K562 (cell line): ENCODE results near the gene UNC45A. TPM values are rescaled to one million over a fixed set of nuclear protein-coding genes. Genes with fewer than 3 reads are reported as not detected.
A peak's percentile ranks its signal among the peaks of the same experiment; 100 is the strongest.

Experiments
- CSDE1 ChIP-seq, 2 experiments: fragments of 450-650 bp; IDR thresholded peaks; 2 replicates each; pipeline ENCODE4 v1.6.1; 2016; ENCODE audit warnings: mild to moderate bottlenecking in 1 of 2
- EHMT2 ChIP-seq: fragments of 450-650 bp; IDR thresholded peaks from 2 replicates; pipeline ENCODE4 v1.6.1; 2018; ENCODE audit warnings: antibody characterized with exemption
- FOXA1 ChIP-seq: fragments of 450-650 bp; IDR thresholded peaks from 2 replicates; pipeline ENCODE4 v1.6.1; 2016; ENCODE audit warnings: mild to moderate bottlenecking, borderline replicate concordance
- GATA2 ChIP-seq: sonication (generic); formaldehyde crosslinking; IDR thresholded peaks from 2 replicates; pipeline ENCODE4 v1.4.0; 2020; ENCODE audit warnings: mild to moderate bottlenecking, missing genetic modification reagents
- GMEB1 ChIP-seq: fragments of 250-450 bp; sonication (Bioruptor Pico); IDR thresholded peaks from 2 replicates; pipeline ENCODE4 v1.4.0; 2020; ENCODE audit warnings: mild to moderate bottlenecking
- GTF2A2 ChIP-seq: IDR thresholded peaks from 2 replicates; pipeline ENCODE4 v1.6.1; 2016; ENCODE audit warnings: mild to moderate bottlenecking, missing genetic modification characterization, missing compliant biosample characterization
- HNRNPK ChIP-seq: fragments of 200-400 bp; formaldehyde crosslinking; IDR thresholded peaks from one replicate; pipeline ENCODE4 v1.6.1; 2018; ENCODE audit warnings: mild to moderate bottlenecking, low read depth, low read length; ENCODE audit not compliant: poor library complexity, severe bottlenecking
- ID3 ChIP-seq, 2 experiments: fragments of 250-450 bp in 1 of 2; fragments of 450-650 bp in 1 of 2; sonication (Bioruptor Pico) in 1 of 2; IDR thresholded peaks; 2 replicates each; pipeline versions ENCODE4 v1.6.1 to v1.8.0; 2016 to 2021; ENCODE audit warnings: mild to moderate bottlenecking in 2 of 2, moderate library complexity in 2 of 2, missing compliant biosample characterization in 1 of 2, missing genetic modification characterization in 1 of 2
- KLF13 ChIP-seq: fragments of 450-650 bp; IDR thresholded peaks from 2 replicates; pipeline ENCODE4 v1.6.1; 2016; ENCODE audit warnings: missing genetic modification characterization, low read depth, mild to moderate bottlenecking, missing compliant biosample characterization, moderate library complexity, borderline replicate concordance
- NR2C2 ChIP-seq, 2 experiments: fragments of 200-800 bp in 1 of 2; sonication (Bioruptor generic) in 1 of 2; sonication (generic) in 1 of 2; formaldehyde crosslinking in 1 of 2; IDR thresholded peaks; 2 replicates each; pipeline versions ENCODE4 v1.6.1 to v1.8.0; 2016 to 2022; ENCODE audit warnings: mild to moderate bottlenecking in 1 of 2, missing compliant biosample characterization in 1 of 2, missing genetic modification characterization in 1 of 2, missing genetic modification reagents in 1 of 2
- PHB2 ChIP-seq: fragments of 450-650 bp; IDR thresholded peaks from 2 replicates; pipeline ENCODE4 v1.6.1; 2017; ENCODE audit warnings: low read depth
- PHF21A ChIP-seq: fragments of 450-650 bp; IDR thresholded peaks from 2 replicates; pipeline ENCODE4 v1.6.1; 2017; ENCODE audit warnings: low read depth, borderline replicate concordance
- POLR2AphosphoS2 ChIP-seq: IDR thresholded peaks from 2 replicates; pipeline ENCODE4 v1.6.1; 2012; ENCODE audit warnings: low read length, improper control_type of control experiment
- SMAD1 ChIP-seq: fragments of 150-350 bp; IDR thresholded peaks from 2 replicates; pipeline ENCODE4 v1.6.1; 2014; ENCODE audit warnings: low read length, low read depth; ENCODE audit not compliant: partially characterized antibody
- SMAD2 ChIP-seq: fragments of 150-350 bp; IDR thresholded peaks from 2 replicates; pipeline ENCODE4 v1.6.1; 2014; ENCODE audit warnings: low read depth, mild to moderate bottlenecking, low read length
- SRSF7 ChIP-seq: fragments of 200-400 bp; formaldehyde crosslinking; optimal IDR thresholded peaks from 2 replicates; pipeline ENCODE3; 2017; ENCODE audit warnings: mild to moderate bottlenecking, low read depth, low read length
- TARDBP ChIP-seq: fragments of 450-650 bp; IDR thresholded peaks from 2 replicates; pipeline ENCODE4 v1.6.1; 2016
- USF2 ChIP-seq: sonication (generic); formaldehyde crosslinking; IDR thresholded peaks from 2 replicates; pipeline ENCODE4 v1.5.0; 2020; ENCODE audit warnings: missing genetic modification reagents
- ZBTB2 ChIP-seq: fragments of 450-650 bp; IDR thresholded peaks from 2 replicates; pipeline ENCODE4 v1.6.1; 2016; ENCODE audit warnings: antibody characterized with exemption
- ZNF197 ChIP-seq: fragments of 200-800 bp; sonication (Bioruptor generic); IDR thresholded peaks from 2 replicates; pipeline ENCODE4 v1.6.1; 2016; ENCODE audit warnings: low read depth, missing genetic modification characterization, missing compliant biosample characterization
- ZNF212 ChIP-seq: fragments of 450-650 bp; formaldehyde crosslinking; IDR thresholded peaks from 2 replicates; pipeline ENCODE4 v1.4.0; 2020; ENCODE audit warnings: mild to moderate bottlenecking
- ZNF395 ChIP-seq: fragments of 200-800 bp; sonication (Bioruptor generic); IDR thresholded peaks from 2 replicates; pipeline ENCODE4 v1.6.1; 2017; ENCODE audit warnings: missing genetic modification characterization, missing compliant biosample characterization
- ZNF445 ChIP-seq: fragments of 250-450 bp; sonication (Bioruptor Pico); IDR thresholded peaks from 2 replicates; pipeline ENCODE4 v1.4.0; 2020; ENCODE audit warnings: low read depth, mild to moderate bottlenecking, moderate library complexity
- ZNF766 ChIP-seq: fragments of 200-800 bp; sonication (Bioruptor generic); conservative IDR thresholded peaks from 2 replicates; pipeline ENCODE4 v1.6.1; 2016; ENCODE audit warnings: missing genetic modification characterization, missing compliant biosample characterization
- polyA plus RNA-seq, 8 experiments: library from polyadenylated mRNA; depleted of rRNA in 4 of 8; stranded (reverse) in 5 of 8; unstranded in 3 of 8; fragments of >200 nt; fragmentation: Nextera tagmentation in 2 of 8; fragmentation: Illumina TruSeq in 1 of 8; extraction: Ambion mirVana in 2 of 8; extraction: Trizol in 1 of 8; gene quantifications; 2 replicates each; pipeline versions ENCODE4 v1.2.1 to v1.2.3, GENCODE V29; 2011 to 2014; ENCODE audit warnings: inconsistent platforms in 1 of 8, missing spikeins in 1 of 8
- total RNA-seq, 7 experiments: library from RNA; depleted of rRNA in 6 of 7; stranded (reverse); fragments of >200 nt in 6 of 7; fragmentation: Illumina TruSeq in 2 of 7; extraction: Trizol in 2 of 7; gene quantifications; 2 replicates each; pipeline versions ENCODE4 v1.2.1 to v1.2.3, GENCODE V29; 2011 to 2021; ENCODE audit warnings: low replicate concordance in 1 of 7

The UNC45A gene
- total and polyA plus RNA-seq, 9 of the 15 experiments (the other 6 are each of a cell fraction or from before 2014, with no cell fraction given): 22.4 to 79.3 (median 43.7) TPM

GRCh38 chr15:90895571-90896117 lies 39.4 kb upstream of the UNC45A start (continued):
- TF ChIP-seq ZNF395 (CRISPR knock-in tag) (no peak), ZNF212 (CRISPR knock-in tag) (no peak), PHB2 (no peak), POLR2AphosphoS2 (no peak), TARDBP (no peak), FOXA1 (no peak), ID3 (CRISPR knock-in tag; IDR thresholded peaks at IDR 0.05) (no peak), ID3 (tag; IDR thresholded peaks at IDR 0.05) (no peak), SMAD1 (no peak), PHF21A (no peak), GTF2A2 (tag) (no peak), GATA2 (peak; percentile 38; the same call in 1 of the 2 replicates), NR2C2 (CRISPR knock-in tag; IDR thresholded peaks at IDR 0.05) (no peak), NR2C2 (tag; IDR thresholded peaks at IDR 0.05) (no peak), SMAD2 (no peak), GMEB1 (CRISPR knock-in tag) (no peak), USF2 (no peak), HNRNPK (no peak), SRSF7 (no peak), CSDE1 (IDR thresholded peaks at IDR 0.05) (no peak), ZNF766 (CRISPR knock-in tag) (no peak; the same call in 1 of the 2 replicates), ZNF445 (CRISPR knock-in tag) (no peak), ZNF197 (CRISPR knock-in tag) (no peak), KLF13 (tag) (no peak), EHMT2 (0 out of 2 replicates have a peak, but pooled peaks have one; percentile 8), ZBTB2 (no peak)
